ENCODE results near the gene TOMM5.

TOMM5 gene

DNA sequence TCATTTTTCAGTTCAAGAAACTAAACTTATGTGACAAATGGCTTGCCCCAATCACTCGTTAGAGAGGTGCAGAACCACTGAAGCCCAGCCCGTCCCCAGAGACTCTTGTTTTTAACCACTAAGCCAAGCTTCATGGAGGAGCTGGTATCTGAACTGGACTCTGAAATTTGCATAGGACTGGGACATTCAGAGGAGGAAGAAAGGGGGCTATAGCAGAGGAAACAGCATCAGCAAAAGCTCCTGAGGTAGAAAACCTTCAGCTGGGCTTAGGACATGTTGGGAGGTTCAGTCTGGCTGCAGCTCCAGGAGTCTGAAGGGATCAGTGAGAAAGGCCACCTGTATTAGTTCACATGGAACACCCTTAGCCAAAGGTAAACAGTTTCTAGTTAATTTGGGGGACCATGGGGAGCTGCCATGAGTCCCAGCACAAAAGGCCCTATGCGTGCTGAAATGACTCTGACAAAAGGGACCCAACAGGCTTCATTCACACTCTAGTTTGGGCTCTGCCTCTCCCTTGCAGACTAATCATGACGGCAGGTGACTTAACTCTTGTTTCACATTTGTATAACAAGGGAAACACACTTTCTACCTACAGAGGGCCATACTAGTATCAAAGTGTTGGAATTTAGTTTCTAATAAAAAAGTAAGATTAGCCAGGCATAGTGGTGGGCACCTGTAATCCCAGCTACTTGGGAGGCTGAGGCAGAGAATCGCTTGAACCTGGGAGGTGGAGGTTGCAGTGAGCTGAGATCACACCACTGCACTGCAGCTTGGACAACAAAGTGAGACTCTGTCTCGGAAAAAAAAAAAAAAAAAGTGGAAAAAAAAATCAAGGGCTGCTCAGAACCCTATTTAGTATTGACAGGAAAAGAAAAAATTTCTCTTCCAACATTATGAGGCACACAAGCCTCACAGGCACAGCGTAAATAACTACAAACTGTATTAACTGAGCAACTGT, 26.5 kb downstream of the TOMM5 start:
- Histone ChIP-seq H3K9me3 (ENCODE audit: control insufficient read depth in 5 of 5, low read length in 5 of 5) (no peaks in the 10 kb centered on the region), H3K27me3 (ENCODE audit: control insufficient read depth in 5 of 5, insufficient read depth in 4 of 5, low read length in 5 of 5) (no peaks in the 10 kb centered on the region), H3K27ac (ENCODE audit: low read depth, low read length) (no peak overlapping the region), H3K4me3 (ENCODE audit: low read depth in 1 of 5, low read length in 5 of 5) (no peak overlapping the region), H3K9ac (ENCODE audit: low read length in 5 of 5) (no peak overlapping the region), H3K4me1 (ENCODE audit: control insufficient read depth in 5 of 5, insufficient read depth in 5 of 5, low read length in 5 of 5) (no peaks in the 10 kb centered on the region), H3K36me3 (ENCODE audit: control insufficient read depth in 5 of 5, insufficient read depth in 5 of 5, low read length in 5 of 5) (peaks cover 0 to 6% (median 0%) of the 10 kb centered on the region in 5 donors)

DNA sequence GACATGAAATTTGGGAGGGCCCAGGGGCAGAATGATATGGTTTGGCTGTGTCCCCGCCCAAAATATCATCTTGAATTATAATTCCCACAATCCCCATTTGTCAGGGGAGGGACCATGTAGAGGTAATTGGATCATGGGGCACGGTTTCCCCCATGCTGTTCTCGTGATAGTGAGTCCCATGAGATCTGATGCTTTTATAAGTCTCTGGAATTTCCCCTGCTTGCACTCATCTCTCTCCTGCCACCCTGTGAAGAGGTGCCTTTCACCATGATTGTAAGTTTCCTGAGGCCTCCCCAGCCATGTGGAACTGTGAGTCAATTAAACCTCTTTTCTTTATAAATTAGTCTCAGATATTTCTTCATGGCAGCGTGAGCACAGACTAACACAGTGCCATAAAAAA, 27.5 kb downstream of the TOMM5 start:
- H3K4me1 ChIP-seq (ENCODE audit: control insufficient read depth in 5 of 5, insufficient read depth in 5 of 5, low read length in 5 of 5): no peaks in the 10 kb centered on the region
- H3K9me3 ChIP-seq (ENCODE audit: control insufficient read depth in 5 of 5, low read length in 5 of 5): no peaks in the 10 kb centered on the region
- no peak overlapping the region for H3K27ac ChIP-seq (ENCODE audit: low read depth, low read length)
- no peak overlapping the region for H3K9ac ChIP-seq (ENCODE audit: low read length in 5 of 5)
- no peaks in the 10 kb centered on the region for H3K27me3 ChIP-seq (ENCODE audit: control insufficient read depth in 5 of 5, insufficient read depth in 4 of 5, low read length in 5 of 5)
- H3K4me3 ChIP-seq (ENCODE audit: low read depth in 1 of 5, low read length in 5 of 5): no peak overlapping the region
- peaks cover 0 to 6% (median 0%) of the 10 kb centered on the region in 5 donors for H3K36me3 ChIP-seq (ENCODE audit: control insufficient read depth in 5 of 5, insufficient read depth in 5 of 5, low read length in 5 of 5)

DNA sequence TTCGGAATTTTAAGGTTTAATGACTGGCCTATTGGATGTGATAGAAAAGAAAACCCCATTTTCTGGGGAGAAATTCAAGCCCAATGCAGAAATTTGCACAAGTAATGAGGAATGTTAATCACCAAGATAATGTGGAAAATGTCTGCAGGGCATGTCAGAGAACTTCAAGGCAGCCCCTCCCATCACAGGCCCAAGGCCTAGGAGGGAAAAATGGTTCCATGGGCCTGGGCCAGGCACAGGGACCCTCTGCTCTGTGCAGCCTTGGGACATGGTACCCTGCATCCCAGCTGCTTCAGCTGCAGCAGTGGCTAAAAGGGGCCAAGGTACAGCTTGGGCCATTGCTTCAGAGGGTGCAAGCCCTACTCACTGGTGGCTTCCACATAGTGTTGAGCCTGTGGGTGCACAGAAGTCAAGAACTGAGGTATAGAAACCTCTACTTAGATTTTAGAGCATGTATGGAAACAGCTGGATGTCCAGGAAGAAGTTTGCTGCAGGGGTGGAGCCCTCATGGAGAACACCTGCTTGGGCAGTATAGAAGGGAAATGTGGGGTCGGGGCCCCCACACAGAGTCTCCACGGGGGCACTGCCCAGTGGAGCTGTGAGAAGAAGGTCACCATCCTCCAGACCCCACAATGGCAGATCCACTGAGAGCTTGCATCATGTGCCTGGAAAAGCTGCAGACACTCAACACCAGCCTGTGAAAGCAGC, 28.4 kb downstream of the TOMM5 start:
- no peak overlapping the region for H3K27ac ChIP-seq (ENCODE audit: low read depth, low read length)
- no peak overlapping the region for H3K4me3 ChIP-seq (ENCODE audit: low read depth in 1 of 5, low read length in 5 of 5)

DNA sequence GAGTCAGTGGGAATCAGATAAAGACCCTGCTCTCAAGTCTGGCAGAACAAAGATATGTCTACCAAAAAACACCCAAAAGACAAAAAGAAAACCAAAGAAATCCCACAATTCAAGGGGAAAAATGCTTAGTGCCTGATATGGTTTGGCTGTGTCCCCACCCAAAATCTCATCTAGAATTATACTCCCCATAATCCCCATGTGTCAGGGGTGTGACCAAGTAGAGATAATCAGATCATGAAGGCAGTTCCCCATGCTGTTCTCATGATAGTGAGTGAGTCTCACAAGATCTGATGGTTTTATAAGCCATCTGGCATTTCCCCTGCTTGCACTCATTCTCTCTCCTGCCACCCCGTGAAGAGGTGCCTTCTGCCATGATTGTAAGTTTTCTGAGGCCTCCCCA, 29.6 kb downstream of the TOMM5 start:
- Histone ChIP-seq H3K27me3 (ENCODE audit: control insufficient read depth in 5 of 5, insufficient read depth in 4 of 5, low read length in 5 of 5) (no peaks in the 10 kb centered on the region), H3K36me3 (ENCODE audit: control insufficient read depth in 5 of 5, insufficient read depth in 5 of 5, low read length in 5 of 5) (peaks cover 0 to 6% (median 0%) of the 10 kb centered on the region in 5 donors), H3K4me1 (ENCODE audit: control insufficient read depth in 5 of 5, insufficient read depth in 5 of 5, low read length in 5 of 5) (no peaks in the 10 kb centered on the region), H3K9ac (ENCODE audit: low read length in 5 of 5) (no peak overlapping the region), H3K27ac (ENCODE audit: low read depth, low read length) (no peak overlapping the region), H3K4me3 (ENCODE audit: low read depth in 1 of 5, low read length in 5 of 5) (no peak overlapping the region), H3K9me3 (ENCODE audit: control insufficient read depth in 5 of 5, low read length in 5 of 5) (no peaks in the 10 kb centered on the region)

More for the DNA sequence above, 28.4 kb downstream of the TOMM5 start:
- Histone ChIP-seq H3K4me1 (ENCODE audit: control insufficient read depth in 5 of 5, insufficient read depth in 5 of 5, low read length in 5 of 5) (no peaks in the 10 kb centered on the region), H3K36me3 (ENCODE audit: control insufficient read depth in 5 of 5, insufficient read depth in 5 of 5, low read length in 5 of 5) (peaks cover 0 to 6% (median 0%) of the 10 kb centered on the region in 5 donors), H3K27me3 (ENCODE audit: control insufficient read depth in 5 of 5, insufficient read depth in 4 of 5, low read length in 5 of 5) (no peaks in the 10 kb centered on the region), H3K9me3 (ENCODE audit: control insufficient read depth in 5 of 5, low read length in 5 of 5) (no peaks in the 10 kb centered on the region), H3K9ac (ENCODE audit: low read length in 5 of 5) (no peak overlapping the region)

DNA sequence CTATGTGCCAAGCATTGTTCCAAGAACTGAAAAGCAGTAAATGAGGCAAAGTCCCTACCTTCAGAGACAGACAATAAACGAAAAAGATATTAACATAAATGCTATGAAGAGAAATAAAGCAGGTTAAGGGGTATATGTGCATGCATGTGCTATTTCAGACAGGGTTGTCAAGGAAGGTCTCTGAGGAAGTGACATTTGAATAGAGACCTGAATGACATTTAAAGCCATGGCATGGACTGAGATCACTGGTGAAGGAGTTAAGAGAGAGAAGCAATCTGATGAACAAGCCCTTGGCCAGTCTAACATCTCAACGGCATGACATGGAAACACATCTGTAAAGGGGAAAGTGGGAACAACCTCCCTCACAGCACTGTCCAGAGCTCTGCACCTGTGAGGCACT, 30.7 kb downstream of the TOMM5 start:
- peaks cover 0 to 6% (median 0%) of the 10 kb centered on the region in 5 donors for H3K36me3 ChIP-seq (ENCODE audit: control insufficient read depth in 5 of 5, insufficient read depth in 5 of 5, low read length in 5 of 5)
- H3K4me3 ChIP-seq (ENCODE audit: low read depth in 1 of 5, low read length in 5 of 5): no peak overlapping the region
- H3K27ac ChIP-seq (ENCODE audit: low read depth, low read length): no peak overlapping the region
- H3K27me3 ChIP-seq (ENCODE audit: control insufficient read depth in 5 of 5, insufficient read depth in 4 of 5, low read length in 5 of 5): no peaks in the 10 kb centered on the region
- no peaks in the 10 kb centered on the region for H3K4me1 ChIP-seq (ENCODE audit: control insufficient read depth in 5 of 5, insufficient read depth in 5 of 5, low read length in 5 of 5)
- no peak overlapping the region for H3K9ac ChIP-seq (ENCODE audit: low read length in 5 of 5)
- H3K9me3 ChIP-seq (ENCODE audit: control insufficient read depth in 5 of 5, low read length in 5 of 5): no peaks in the 10 kb centered on the region

DNA sequence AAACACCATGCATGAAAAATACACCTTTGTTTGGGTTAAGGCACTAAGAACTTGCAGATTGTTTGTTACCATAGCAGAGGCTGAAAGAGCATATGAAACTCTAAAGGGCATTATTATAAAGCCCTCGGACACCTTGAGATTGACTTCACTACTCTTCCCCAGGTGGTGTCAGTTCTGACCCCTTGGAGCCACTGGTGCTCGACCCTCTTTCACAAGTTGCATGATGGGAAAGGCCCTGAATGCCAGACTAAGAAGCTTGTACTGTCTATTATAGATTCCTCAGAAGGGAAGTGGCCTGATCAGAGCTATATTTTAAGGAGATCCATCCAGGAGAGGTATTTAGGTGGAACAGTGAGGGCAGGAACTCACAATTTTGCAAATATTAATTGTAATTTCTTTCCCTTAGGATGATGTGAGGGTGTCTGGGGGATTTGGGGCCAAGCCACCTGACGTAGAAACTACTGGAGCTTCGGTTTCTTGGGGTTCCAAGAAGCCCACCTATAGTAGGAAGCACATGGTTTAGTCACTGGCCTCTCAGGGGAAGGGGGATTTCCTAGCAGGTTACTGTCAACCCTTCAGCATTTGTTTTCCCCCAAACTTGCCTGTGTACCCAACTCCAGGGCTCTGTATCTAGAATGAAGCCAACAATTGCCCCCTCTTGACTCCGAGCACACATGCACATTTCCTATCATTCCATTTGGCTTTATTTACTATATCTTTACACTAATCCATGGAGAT, 32.4 kb downstream of the TOMM5 start:
- H3K36me3 ChIP-seq (ENCODE audit: control insufficient read depth in 5 of 5, insufficient read depth in 5 of 5, low read length in 5 of 5): peaks cover 0 to 6% (median 0%) of the 10 kb centered on the region in 5 donors
- no peaks in the 10 kb centered on the region for H3K9me3 ChIP-seq (ENCODE audit: control insufficient read depth in 5 of 5, low read length in 5 of 5)
- no peak overlapping the region for H3K4me3 ChIP-seq (ENCODE audit: low read depth in 1 of 5, low read length in 5 of 5)
- no peaks in the 10 kb centered on the region for H3K27me3 ChIP-seq (ENCODE audit: control insufficient read depth in 5 of 5, insufficient read depth in 4 of 5, low read length in 5 of 5)
- H3K9ac ChIP-seq (ENCODE audit: low read length in 5 of 5): no peak overlapping the region
- H3K4me1 ChIP-seq (ENCODE audit: control insufficient read depth in 5 of 5, insufficient read depth in 5 of 5, low read length in 5 of 5): no peaks in the 10 kb centered on the region
- no peak overlapping the region for H3K27ac ChIP-seq (ENCODE audit: low read depth, low read length)

DNA sequence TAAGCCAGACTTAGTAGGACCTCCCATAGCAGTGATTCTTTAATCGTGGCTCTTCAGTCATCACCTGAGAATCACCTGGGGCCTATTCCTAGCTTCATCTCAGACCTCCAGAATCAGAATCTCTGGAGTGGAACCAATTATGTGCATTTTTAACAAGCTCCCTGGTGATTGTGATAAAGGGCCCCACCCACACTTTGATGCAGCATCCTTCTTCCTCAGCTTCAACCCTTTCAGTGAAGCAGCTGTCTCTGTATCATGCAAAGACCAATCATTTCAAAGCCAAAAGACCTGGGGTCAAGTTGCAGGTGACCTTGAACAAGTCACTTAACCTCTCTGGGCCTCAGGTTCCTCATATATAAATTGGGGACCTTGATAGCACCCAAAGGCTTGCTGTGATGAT, 33.3 kb downstream of the TOMM5 start:
- Histone ChIP-seq H3K27me3 (ENCODE audit: control insufficient read depth in 5 of 5, insufficient read depth in 4 of 5, low read length in 5 of 5) (no peaks in the 10 kb centered on the region), H3K9ac (ENCODE audit: low read length in 5 of 5) (no peak overlapping the region), H3K4me3 (ENCODE audit: low read depth in 1 of 5, low read length in 5 of 5) (no peak overlapping the region), H3K9me3 (ENCODE audit: control insufficient read depth in 5 of 5, low read length in 5 of 5) (no peaks in the 10 kb centered on the region), H3K27ac (ENCODE audit: low read depth, low read length) (no peak overlapping the region), H3K4me1 (ENCODE audit: control insufficient read depth in 5 of 5, insufficient read depth in 5 of 5, low read length in 5 of 5) (no peaks in the 10 kb centered on the region), H3K36me3 (ENCODE audit: control insufficient read depth in 5 of 5, insufficient read depth in 5 of 5, low read length in 5 of 5) (peaks cover 0 to 6% (median 0%) of the 10 kb centered on the region in 5 donors)

DNA sequence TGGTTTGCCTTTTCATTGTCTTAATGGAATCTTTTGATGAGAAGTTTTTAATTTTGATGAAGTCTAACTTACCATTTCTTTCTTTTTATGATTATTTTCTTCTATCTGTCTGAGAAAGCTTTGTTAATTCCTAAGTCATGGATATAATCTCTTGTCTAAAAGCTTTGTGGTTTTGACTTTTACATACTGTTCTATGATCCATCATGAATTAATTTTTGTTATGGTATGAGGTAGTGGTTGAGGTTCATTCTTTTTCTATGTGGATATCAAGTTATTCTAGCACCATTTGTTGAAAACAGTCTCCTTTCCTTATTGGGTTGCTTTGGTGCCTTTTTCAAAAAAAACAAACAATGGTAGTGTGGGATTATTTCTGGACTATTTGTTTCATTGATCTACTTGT, 36.6 kb downstream of the TOMM5 start:
- Histone ChIP-seq H3K9ac (ENCODE audit: low read length in 5 of 5) (no peak overlapping the region), H3K9me3 (ENCODE audit: control insufficient read depth in 5 of 5, low read length in 5 of 5) (no peaks in the 10 kb centered on the region), H3K4me1 (ENCODE audit: control insufficient read depth in 5 of 5, insufficient read depth in 5 of 5, low read length in 5 of 5) (no peaks in the 10 kb centered on the region), H3K27ac (ENCODE audit: low read depth, low read length) (no peak overlapping the region), H3K4me3 (ENCODE audit: low read depth in 1 of 5, low read length in 5 of 5) (no peak overlapping the region), H3K27me3 (ENCODE audit: control insufficient read depth in 5 of 5, insufficient read depth in 4 of 5, low read length in 5 of 5) (no peaks in the 10 kb centered on the region), H3K36me3 (ENCODE audit: control insufficient read depth in 5 of 5, insufficient read depth in 5 of 5, low read length in 5 of 5) (no peaks in the 10 kb centered on the region)

DNA sequence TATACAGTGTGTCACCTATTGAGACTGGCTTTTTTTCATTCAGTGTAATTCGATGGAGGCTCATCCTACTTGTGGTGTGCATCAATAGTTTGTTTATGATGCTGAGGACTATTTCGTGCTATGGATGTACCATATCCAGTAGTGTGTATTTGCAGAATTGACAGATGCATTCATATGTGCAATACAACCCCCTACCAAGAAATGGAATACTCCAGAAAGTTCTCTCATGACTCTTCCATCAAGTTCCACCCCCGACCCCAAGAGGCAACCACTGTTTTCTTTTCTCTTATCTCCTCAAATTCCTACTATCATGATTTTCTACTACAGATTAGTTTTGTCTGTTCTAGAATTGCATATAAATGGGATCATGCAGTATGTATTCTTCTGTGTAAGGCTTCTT, 38.1 kb downstream of the TOMM5 start:
- Histone ChIP-seq H3K4me1 (ENCODE audit: control insufficient read depth in 5 of 5, insufficient read depth in 5 of 5, low read length in 5 of 5) (no peaks in the 10 kb centered on the region), H3K9me3 (ENCODE audit: control insufficient read depth in 5 of 5, low read length in 5 of 5) (no peaks in the 10 kb centered on the region), H3K36me3 (ENCODE audit: control insufficient read depth in 5 of 5, insufficient read depth in 5 of 5, low read length in 5 of 5) (no peaks in the 10 kb centered on the region), H3K9ac (ENCODE audit: low read length in 5 of 5) (no peak overlapping the region), H3K4me3 (ENCODE audit: low read depth in 1 of 5, low read length in 5 of 5) (no peak overlapping the region), H3K27ac (ENCODE audit: low read depth, low read length) (no peak overlapping the region), H3K27me3 (ENCODE audit: control insufficient read depth in 5 of 5, insufficient read depth in 4 of 5, low read length in 5 of 5) (no peaks in the 10 kb centered on the region)

DNA sequence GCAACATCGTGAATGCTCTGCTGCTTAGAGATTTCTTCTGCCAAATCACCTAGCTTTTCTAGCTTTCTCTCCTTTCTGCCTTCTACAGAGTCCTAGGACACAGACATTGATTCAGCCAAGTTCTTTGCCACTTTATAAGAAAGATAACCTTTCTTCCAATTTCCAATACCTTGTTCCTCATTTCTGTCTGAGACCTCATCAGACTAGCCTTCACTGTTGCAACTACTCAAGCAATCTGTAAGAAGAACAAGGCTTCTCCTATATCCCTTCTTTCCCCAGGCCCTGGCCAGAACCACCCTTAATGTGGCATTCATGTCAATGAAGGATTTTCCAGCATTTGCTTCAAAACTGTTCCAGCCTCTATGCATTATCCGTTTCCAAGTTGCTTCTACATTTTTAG, 40.5 kb downstream of the TOMM5 start:
- H3K4me3 ChIP-seq (ENCODE audit: low read depth in 1 of 5, low read length in 5 of 5): no peak overlapping the region
- H3K4me1 ChIP-seq (ENCODE audit: control insufficient read depth in 5 of 5, insufficient read depth in 5 of 5, low read length in 5 of 5): no peaks in the 10 kb centered on the region
- H3K27me3 ChIP-seq (ENCODE audit: control insufficient read depth in 5 of 5, insufficient read depth in 4 of 5, low read length in 5 of 5): no peaks in the 10 kb centered on the region
- H3K9me3 ChIP-seq (ENCODE audit: control insufficient read depth in 5 of 5, low read length in 5 of 5): no peaks in the 10 kb centered on the region
- no peak overlapping the region for H3K9ac ChIP-seq (ENCODE audit: low read length in 5 of 5)
- no peak overlapping the region for H3K27ac ChIP-seq (ENCODE audit: low read depth, low read length)
- H3K36me3 ChIP-seq (ENCODE audit: control insufficient read depth in 5 of 5, insufficient read depth in 5 of 5, low read length in 5 of 5): no peaks in the 10 kb centered on the region

All from subcutaneous abdominal adipose tissue (tissue), 5 donors.